ENCODE results near the gene HOXB2. TPM values are rescaled to one million over a fixed set of nuclear protein-coding genes. Genes with fewer than 3 reads are reported as not detected.

HOXB2 gene
- total RNA-seq, 1 donor from 2014 or later, result 46.6 TPM

GRCh38 chr17:48582750-48583069, 37.8 kb upstream of the HOXB2 start:
- peak overlapping the region; percentile 100 for H3K27ac Mint-ChIP-seq
- no peaks in the 10 kb centered on the region for H3K9me3 Mint-ChIP-seq
- no peak for TF ChIP-seq CTCF (IDR thresholded peaks at IDR 0.05; ENCODE audit: unreplicated experiment)
- H3K36me3 Mint-ChIP-seq, result peaks cover 45% of the 10 kb centered on the region
- H3K4me3 Mint-ChIP-seq, result peak overlapping the region; percentile 90
- no peaks in the 10 kb centered on the region for H3K27me3 Mint-ChIP-seq (ENCODE audit: low read depth)
- DNase-seq (ENCODE audit: low spot score in 2 of 2, unreplicated experiment in 2 of 2), result no peak
- H3K4me1 Mint-ChIP-seq, result peaks cover 84% of the 10 kb centered on the region

- DNase-seq (ENCODE audit: low spot score in 2 of 2, unreplicated experiment in 2 of 2), result no peak
- no peak for TF ChIP-seq CTCF (IDR thresholded peaks at IDR 0.05; ENCODE audit: unreplicated experiment)
- Mint-ChIP-seq H3K36me3 (peaks cover 28% of the 10 kb centered on the region), H3K9me3 (no peaks in the 10 kb centered on the region), H3K27ac (peak overlapping the region; percentile 100), H3K27me3 (ENCODE audit: low read depth) (no peaks in the 10 kb centered on the region), H3K4me3 (peak overlapping the region; percentile 90), H3K4me1 (peaks cover 81% of the 10 kb centered on the region)
Measured at GRCh38 chr17:48579760-48580554, 35.0 kb upstream of the HOXB2 start.

- TF ChIP-seq CTCF (IDR thresholded peaks at IDR 0.05; ENCODE audit: unreplicated experiment), result no peak
- no peak for DNase-seq (ENCODE audit: low spot score in 2 of 2, unreplicated experiment in 2 of 2)
- Mint-ChIP-seq H3K4me3 (peak overlapping the region; percentile 90), H3K27ac (peak overlapping the region; percentile 100), H3K9me3 (no peaks in the 10 kb centered on the region), H3K27me3 (ENCODE audit: low read depth) (no peaks in the 10 kb centered on the region), H3K4me1 (peaks cover 82% of the 10 kb centered on the region), H3K36me3 (peaks cover 26% of the 10 kb centered on the region)
Measured at GRCh38 chr17:48579471-48579759, 34.5 kb upstream of the HOXB2 start.

GRCh38 chr17:48578616-48579470, 33.9 kb upstream of the HOXB2 start:
- peaks cover 82% of the 10 kb centered on the region for H3K4me1 Mint-ChIP-seq
- no peak for TF ChIP-seq CTCF (IDR thresholded peaks at IDR 0.05; ENCODE audit: unreplicated experiment)
- peak overlapping the region; percentile 100 for H3K27ac Mint-ChIP-seq
- DNase-seq (ENCODE audit: low spot score in 2 of 2, unreplicated experiment in 2 of 2), result no peak
- H3K4me3 Mint-ChIP-seq, result peak overlapping the region; percentile 90
- H3K9me3 Mint-ChIP-seq, result no peaks in the 10 kb centered on the region
- peaks cover 25% of the 10 kb centered on the region for H3K36me3 Mint-ChIP-seq
- H3K27me3 Mint-ChIP-seq (ENCODE audit: low read depth), result no peaks in the 10 kb centered on the region

GRCh38 chr17:48577946-48578615, 33.2 kb upstream of the HOXB2 start, which contains the start of gene HOXB4:
TSS of gene HOXB4 (minus strand) at chr17:48578350. CDS start at chr17:48578319, 31 bp downstream.
- Mint-ChIP-seq H3K9me3 (no peaks in the 10 kb centered on the region), H3K4me3 (peak within 1 kb of the TSS; percentile 90)
- DNase-seq (ENCODE audit: low spot score in 2 of 2, unreplicated experiment in 2 of 2), result peak; percentile 78 to 83

More at GRCh38 chr17:48577946-48578615, 33.2 kb upstream of the HOXB2 start, which contains the start of gene HOXB4:
- Mint-ChIP-seq H3K27ac (peak within 1 kb of the TSS; percentile 100), H3K27me3 (ENCODE audit: low read depth) (no peaks in the 10 kb centered on the region), H3K4me1 (peaks cover 82% of the 10 kb centered on the region), H3K36me3 (peaks cover 27% of the 10 kb centered on the region)
- TF ChIP-seq CTCF (IDR thresholded peaks at IDR 0.05; ENCODE audit: unreplicated experiment), result no peak

Data from mesothelial cell of epicardium (in vitro differentiated cells).